Loucy (cell line): ENCODE data around the gene PAQR9.
A peak's percentile ranks its signal among the peaks of the same experiment; 100 is the strongest.

Experiments
- H2AFZ ChIP-seq: fragments of 200-600 bp; sonication (generic); 2 replicates; pipeline ENCODE4 v1.6.0; 2016; ENCODE audit warnings: antibody characterized with exemption, mild to moderate bottlenecking, low read length, moderate library complexity
- H3F3A ChIP-seq: fragments of 200-600 bp; 2 replicates; pipeline ENCODE4 v1.6.0; 2016; ENCODE audit warnings: antibody characterized with exemption, low read depth, mild to moderate bottlenecking
- H3K27me3 ChIP-seq: fragments of 200-600 bp; sonication (generic); 2 replicates; pipeline ENCODE4 v1.6.1; 2014; ENCODE audit warnings: low read length, mild to moderate bottlenecking; ENCODE audit not compliant: insufficient read depth, poor library complexity, severe bottlenecking
- H3K36me3 ChIP-seq: fragments of 200-600 bp; sonication (generic); 2 replicates; pipeline ENCODE4 v1.6.1; 2016; ENCODE audit warnings: low read length; ENCODE audit not compliant: insufficient read depth
- H3K4me1 ChIP-seq: fragments of 200-600 bp; sonication (generic); 2 replicates; pipeline ENCODE4 v1.5.1; 2014; ENCODE audit warnings: low read length, mild to moderate bottlenecking; ENCODE audit not compliant: insufficient read depth, poor library complexity, severe bottlenecking
- H3K4me2 ChIP-seq: fragments of 200-600 bp; sonication (generic); 2 replicates; pipeline ENCODE4 v1.6.0; 2014; ENCODE audit warnings: antibody characterized with exemption, low read length, low read depth, mild to moderate bottlenecking; ENCODE audit not compliant: poor library complexity, severe bottlenecking
- H3K4me3 ChIP-seq: fragments of 200-600 bp; sonication (generic); 2 replicates; pipeline ENCODE4 v1.5.1; 2014; ENCODE audit warnings: low read length, mild to moderate bottlenecking, mixed read lengths; ENCODE audit not compliant: poor library complexity, severe bottlenecking
- H3K79me2 ChIP-seq: fragments of 200-600 bp; sonication (generic); 2 replicates; pipeline ENCODE4 v1.6.1; 2014; ENCODE audit warnings: low read length; ENCODE audit not compliant: insufficient read depth
- H3K9ac ChIP-seq: fragments of 200-600 bp; sonication (generic); 2 replicates; pipeline ENCODE4 v1.6.0; 2014; ENCODE audit warnings: mild to moderate bottlenecking, low read depth, low read length, moderate library complexity; ENCODE audit not compliant: poor library complexity, severe bottlenecking
- H3K9me2 ChIP-seq: fragments of 200-600 bp; sonication (generic); replicated peaks from 2 replicates; pipeline ENCODE4 v1.6.1; 2016; ENCODE audit warnings: low read depth, low read length, mixed read lengths
- H3K9me3 ChIP-seq: fragments of 200-600 bp; sonication (generic); 2 replicates; pipeline ENCODE4 v1.6.1; 2014; ENCODE audit warnings: mild to moderate bottlenecking, antibody characterized with exemption, low read length, low read depth; ENCODE audit not compliant: insufficient read depth
- H4K20me1 ChIP-seq: fragments of 200-600 bp; sonication (generic); 2 replicates; pipeline ENCODE4 v1.6.0; 2014; ENCODE audit warnings: antibody characterized with exemption, low read length, mild to moderate bottlenecking; ENCODE audit not compliant: insufficient read depth, poor library complexity, severe bottlenecking
- EZH2phosphoT487 ChIP-seq: fragments of 200-600 bp; IDR thresholded peaks from 2 replicates; pipeline ENCODE4 v1.6.1; 2018; ENCODE audit warnings: antibody characterized with exemption, mild to moderate bottlenecking, moderate library complexity, borderline replicate concordance
- TF ChIP-seq, protein P1 (sequence below): fragments of 200-600 bp; sonication (generic); conservative IDR thresholded peaks from 2 replicates; pipeline ENCODE4 v1.5.1; 2014; ENCODE audit warnings: mild to moderate bottlenecking, antibody characterized with exemption, low read length

Gene PAQR9

GRCh38 chr3:142943870-142944269 is 19.6 kb downstream of the PAQR9 start:
- Histone ChIP-seq H4K20me1 (no peaks in the 10 kb centered on the region), H3K36me3 (no peaks in the 10 kb centered on the region), H3K9me2 (no peaks in the 10 kb centered on the region), H3K9ac (no peak overlapping the region), H3K4me3 (no peak overlapping the region), H3K27me3 (no peaks in the 10 kb centered on the region), H2AFZ (peak overlapping the region; percentile 3; the same call in 1 of the 2 replicates), H3K4me1 (no peaks in the 10 kb centered on the region), H3K4me2 (no peak overlapping the region), H3K9me3 (no peaks in the 10 kb centered on the region), H3F3A (no peaks in the 10 kb centered on the region), H3K79me2 (no peaks in the 10 kb centered on the region)
- TF ChIP-seq, protein P1, sequence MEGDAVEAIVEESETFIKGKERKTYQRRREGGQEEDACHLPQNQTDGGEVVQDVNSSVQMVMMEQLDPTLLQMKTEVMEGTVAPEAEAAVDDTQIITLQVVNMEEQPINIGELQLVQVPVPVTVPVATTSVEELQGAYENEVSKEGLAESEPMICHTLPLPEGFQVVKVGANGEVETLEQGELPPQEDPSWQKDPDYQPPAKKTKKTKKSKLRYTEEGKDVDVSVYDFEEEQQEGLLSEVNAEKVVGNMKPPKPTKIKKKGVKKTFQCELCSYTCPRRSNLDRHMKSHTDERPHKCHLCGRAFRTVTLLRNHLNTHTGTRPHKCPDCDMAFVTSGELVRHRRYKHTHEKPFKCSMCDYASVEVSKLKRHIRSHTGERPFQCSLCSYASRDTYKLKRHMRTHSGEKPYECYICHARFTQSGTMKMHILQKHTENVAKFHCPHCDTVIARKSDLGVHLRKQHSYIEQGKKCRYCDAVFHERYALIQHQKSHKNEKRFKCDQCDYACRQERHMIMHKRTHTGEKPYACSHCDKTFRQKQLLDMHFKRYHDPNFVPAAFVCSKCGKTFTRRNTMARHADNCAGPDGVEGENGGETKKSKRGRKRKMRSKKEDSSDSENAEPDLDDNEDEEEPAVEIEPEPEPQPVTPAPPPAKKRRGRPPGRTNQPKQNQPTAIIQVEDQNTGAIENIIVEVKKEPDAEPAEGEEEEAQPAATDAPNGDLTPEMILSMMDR = no peak
- no peak for TF ChIP-seq EZH2phosphoT487

GRCh38 chr3:142943349-142943748 is 20.1 kb downstream of the PAQR9 start:
- Histone ChIP-seq H2AFZ (no peak overlapping the region), H3K36me3 (no peaks in the 10 kb centered on the region), H3K4me1 (no peaks in the 10 kb centered on the region), H3K27me3 (no peaks in the 10 kb centered on the region), H3F3A (no peaks in the 10 kb centered on the region), H3K9ac (no peak overlapping the region), H3K4me3 (no peak overlapping the region), H3K4me2 (no peak overlapping the region), H3K9me2 (no peaks in the 10 kb centered on the region), H4K20me1 (no peaks in the 10 kb centered on the region), H3K9me3 (no peaks in the 10 kb centered on the region), H3K79me2 (no peaks in the 10 kb centered on the region)
- TF ChIP-seq, protein P1 = no peak
- TF ChIP-seq EZH2phosphoT487 = no peak

- Histone ChIP-seq H3K9ac (no peak overlapping the region), H3K4me2 (no peak overlapping the region), H3K4me3 (no peak overlapping the region), H3F3A (no peaks in the 10 kb centered on the region), H3K36me3 (no peaks in the 10 kb centered on the region), H3K9me2 (no peaks in the 10 kb centered on the region), H3K27me3 (no peaks in the 10 kb centered on the region), H3K9me3 (no peaks in the 10 kb centered on the region), H2AFZ (no peak overlapping the region), H3K4me1 (no peaks in the 10 kb centered on the region), H4K20me1 (no peaks in the 10 kb centered on the region), H3K79me2 (no peaks in the 10 kb centered on the region)
- TF ChIP-seq, protein P1 = no peak
- no peak for TF ChIP-seq EZH2phosphoT487
Observed at GRCh38 chr3:142941373-142942123, 21.9 kb downstream of the PAQR9 start.
